ENCODE results near the gene CDK9.

The CDK9 gene

DNA sequence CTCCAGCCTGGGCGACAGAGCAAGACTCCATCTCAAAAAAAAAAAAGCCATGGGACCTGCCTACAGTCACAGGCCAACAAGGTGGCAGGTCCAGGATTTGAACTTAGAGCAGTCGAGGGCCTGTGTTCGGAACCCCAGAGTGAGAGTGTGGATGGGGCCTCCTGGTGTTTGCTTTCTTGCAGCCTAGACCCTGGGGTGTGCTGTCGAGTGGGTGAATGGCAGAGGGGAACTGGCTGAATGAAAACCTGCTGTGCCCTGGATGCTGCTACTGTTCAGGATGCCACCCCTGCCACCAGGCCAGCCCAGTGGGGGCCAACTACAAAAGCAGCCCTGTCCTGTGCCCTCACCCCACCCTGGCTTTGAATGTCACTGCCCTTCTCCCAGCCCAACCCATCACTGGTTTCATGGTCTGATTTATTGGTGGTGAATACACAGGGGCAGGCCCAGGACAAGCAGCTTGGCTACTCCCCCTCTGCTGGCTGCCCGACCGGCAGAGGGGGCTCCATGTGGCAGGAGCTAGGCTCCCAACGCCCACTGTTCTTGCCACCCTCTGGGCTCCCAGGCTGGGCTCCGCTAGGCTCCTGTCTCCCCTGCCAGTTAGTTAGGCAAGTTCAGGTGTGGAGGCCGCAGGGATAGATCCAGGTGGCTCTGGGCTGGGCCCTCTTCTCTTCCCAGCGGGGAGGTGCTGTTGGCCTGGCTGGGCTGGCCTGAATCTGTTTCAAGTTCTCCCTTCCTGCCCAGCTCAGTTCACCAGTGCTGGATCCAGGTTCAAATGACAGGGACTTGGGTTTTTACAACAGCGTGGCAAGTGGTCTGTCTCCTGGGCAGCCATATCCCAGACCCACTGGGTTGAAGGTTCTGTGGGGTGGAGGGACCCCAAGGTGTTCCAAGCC, 29.0 kb downstream of the CDK9 start:
- no peak overlapping the region for H3K4me3 ChIP-seq (ENCODE audit: low read depth, low read length)
- no peak for DNase-seq (ENCODE audit: low read depth, low spot score)
- in situ Hi-C loops (cut with HindIII; ENCODE audit: low sequenced_read_pairs) = no loop called here
- TF ChIP-seq, protein P1, sequence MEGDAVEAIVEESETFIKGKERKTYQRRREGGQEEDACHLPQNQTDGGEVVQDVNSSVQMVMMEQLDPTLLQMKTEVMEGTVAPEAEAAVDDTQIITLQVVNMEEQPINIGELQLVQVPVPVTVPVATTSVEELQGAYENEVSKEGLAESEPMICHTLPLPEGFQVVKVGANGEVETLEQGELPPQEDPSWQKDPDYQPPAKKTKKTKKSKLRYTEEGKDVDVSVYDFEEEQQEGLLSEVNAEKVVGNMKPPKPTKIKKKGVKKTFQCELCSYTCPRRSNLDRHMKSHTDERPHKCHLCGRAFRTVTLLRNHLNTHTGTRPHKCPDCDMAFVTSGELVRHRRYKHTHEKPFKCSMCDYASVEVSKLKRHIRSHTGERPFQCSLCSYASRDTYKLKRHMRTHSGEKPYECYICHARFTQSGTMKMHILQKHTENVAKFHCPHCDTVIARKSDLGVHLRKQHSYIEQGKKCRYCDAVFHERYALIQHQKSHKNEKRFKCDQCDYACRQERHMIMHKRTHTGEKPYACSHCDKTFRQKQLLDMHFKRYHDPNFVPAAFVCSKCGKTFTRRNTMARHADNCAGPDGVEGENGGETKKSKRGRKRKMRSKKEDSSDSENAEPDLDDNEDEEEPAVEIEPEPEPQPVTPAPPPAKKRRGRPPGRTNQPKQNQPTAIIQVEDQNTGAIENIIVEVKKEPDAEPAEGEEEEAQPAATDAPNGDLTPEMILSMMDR (IDR thresholded peaks at IDR 0.05; ENCODE audit: low read depth, low read length) = no peak

DNA sequence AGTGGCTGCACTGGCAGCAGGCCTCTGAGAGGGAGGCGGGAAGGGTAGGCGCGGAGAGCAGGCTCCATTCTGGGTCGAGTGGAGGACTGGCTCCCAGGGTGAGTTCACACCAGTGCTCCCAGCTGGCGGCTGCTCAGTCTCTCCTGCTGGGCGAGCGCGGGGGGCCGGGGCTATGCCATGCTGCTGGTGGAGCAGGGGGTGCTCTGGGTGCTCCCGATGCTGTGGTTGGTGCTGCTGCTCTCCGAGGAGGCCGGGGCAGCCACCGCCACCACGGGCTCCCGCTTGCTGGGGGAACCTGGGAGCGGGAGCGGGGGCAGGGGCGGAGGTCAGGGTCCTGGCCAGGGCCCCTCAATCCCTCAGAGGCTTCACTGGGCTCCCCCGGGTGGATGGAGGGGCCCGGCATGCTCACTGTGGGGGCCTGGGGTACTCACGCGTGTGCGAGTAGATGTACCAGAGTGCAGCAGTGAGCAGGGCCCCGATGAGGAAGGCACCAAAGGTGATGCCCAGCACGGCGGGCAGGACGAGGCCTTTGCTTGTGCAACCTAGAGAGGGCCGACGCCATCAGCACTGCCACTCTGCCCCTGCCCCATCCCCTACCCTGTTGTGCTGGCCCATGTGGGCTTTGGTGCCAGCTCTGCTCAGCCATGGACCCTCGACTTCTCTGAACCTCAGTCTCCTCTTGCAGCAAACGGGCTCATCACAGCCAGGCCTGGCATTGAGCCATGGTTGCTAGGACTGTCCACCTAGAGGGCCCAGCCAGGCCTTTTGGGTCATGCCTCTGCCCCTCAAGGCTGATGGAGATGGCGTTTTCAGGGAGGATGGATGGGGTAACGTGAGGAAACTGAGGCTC, 29.9 kb downstream of the CDK9 start:
- no peak overlapping the region for H3K4me3 ChIP-seq (ENCODE audit: low read depth, low read length)
- no peak for DNase-seq (ENCODE audit: low read depth, low spot score)
- TF ChIP-seq, protein P1 (IDR thresholded peaks at IDR 0.05; ENCODE audit: low read depth, low read length) = no peak
- in situ Hi-C loops (cut with HindIII; ENCODE audit: low sequenced_read_pairs) = no loop called here

- in situ Hi-C loops (cut with HindIII; ENCODE audit: low sequenced_read_pairs) = no loop called here
- TF ChIP-seq, protein P1 (IDR thresholded peaks at IDR 0.05; ENCODE audit: low read depth, low read length) = no peak
- no peak for DNase-seq (ENCODE audit: low read depth, low spot score)
- no peak overlapping the region for H3K4me3 ChIP-seq (ENCODE audit: low read depth, low read length)
Observed at GRCh38 chr9:127816362-127816725, 30.5 kb downstream of the CDK9 start.

DNA sequence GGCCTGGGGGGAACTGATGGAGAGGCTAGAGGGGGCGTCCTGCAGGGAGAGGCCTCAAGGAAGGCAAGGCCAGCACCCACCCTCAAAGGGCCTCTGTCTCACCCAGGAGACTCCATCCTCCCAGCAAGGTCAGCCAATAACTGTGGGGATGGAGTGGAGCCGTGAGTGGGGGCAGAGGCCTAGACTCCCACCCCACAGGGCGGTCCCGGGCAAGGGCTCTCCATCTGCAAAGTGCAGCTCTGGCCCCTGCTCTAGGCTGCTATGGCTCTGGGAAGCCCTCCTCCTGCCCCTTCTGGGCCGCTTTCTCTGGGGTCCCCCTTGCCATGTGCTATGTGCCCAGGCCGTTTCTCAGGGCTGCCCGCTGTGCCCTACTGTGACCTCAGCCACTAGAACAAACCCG, 30.9 kb downstream of the CDK9 start:
- in situ Hi-C loops (cut with HindIII; ENCODE audit: low sequenced_read_pairs) = no loop called here
- no peak for DNase-seq (ENCODE audit: low read depth, low spot score)
- no peak overlapping the region for H3K4me3 ChIP-seq (ENCODE audit: low read depth, low read length)
- TF ChIP-seq, protein P1 (IDR thresholded peaks at IDR 0.05; ENCODE audit: low read depth, low read length) = no peak

DNA sequence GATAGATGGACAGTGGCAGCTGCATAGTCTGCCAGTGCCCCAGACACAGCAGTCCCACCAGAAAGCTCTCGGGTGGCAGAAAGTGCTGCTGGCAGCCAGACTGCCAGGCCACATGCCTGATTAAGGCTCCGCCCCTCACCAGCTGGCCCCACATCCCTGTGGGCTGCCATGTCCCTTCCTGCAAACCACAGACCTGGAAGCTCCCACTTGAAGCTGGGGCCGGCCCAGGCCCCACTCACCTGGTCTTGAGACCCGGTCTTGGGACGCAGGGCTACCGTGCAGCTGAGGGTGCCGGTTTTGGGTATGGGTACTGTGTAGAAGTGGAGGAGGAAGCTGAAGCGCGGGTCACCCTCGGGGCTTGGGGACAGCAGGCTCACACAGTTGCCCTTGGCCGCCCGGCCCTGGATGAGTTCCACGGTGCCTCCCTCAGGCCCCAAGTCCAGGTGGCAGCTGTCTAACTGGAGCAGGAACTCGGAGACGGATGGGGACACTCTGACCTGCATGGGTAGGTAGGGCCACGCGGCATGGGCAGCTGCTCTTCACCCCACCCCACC, 32.1 kb downstream of the CDK9 start:
- DNase-seq (ENCODE audit: low read depth, low spot score) = no peak
- no peak overlapping the region for H3K4me3 ChIP-seq (ENCODE audit: low read depth, low read length)
- TF ChIP-seq, protein P1 (IDR thresholded peaks at IDR 0.05; ENCODE audit: low read depth, low read length) = no peak
- in situ Hi-C loops (cut with HindIII; ENCODE audit: low sequenced_read_pairs) = no loop called here

GRCh38 chr9:127818574-127818973, 32.7 kb downstream of the CDK9 start:
- in situ Hi-C loops (cut with HindIII; ENCODE audit: low sequenced_read_pairs) = no loop called here
- DNase-seq (ENCODE audit: low read depth, low spot score) = no peak
- H3K4me3 ChIP-seq (ENCODE audit: low read depth, low read length) = no peak overlapping the region
- TF ChIP-seq, protein P1 (IDR thresholded peaks at IDR 0.05; ENCODE audit: low read depth, low read length) = no peak
